A549 (cell line): Measurements from ENCODE around the gene FRMD1. TPM values are rescaled to one million over a fixed set of nuclear protein-coding genes. Genes with fewer than 3 reads are reported as not detected.

ENCODE experiments used
- ATAC-seq, 2 experiments: fragments of 200-7000 bp in 1 of 2; fragments of >200 bp in 1 of 2; cut with Nextera tagmentation in 1 of 2; cut with Tn5 transposase in 1 of 2; 3 replicates each; pipeline versions ENCODE4 v1.8.0 to v1.9.1; 2018 to 2020; ENCODE audit warnings: mild to moderate bottlenecking in 1 of 2, moderate library complexity in 1 of 2
- CTCF ChIA-PET: fragments of 300-600 bp; sonication (Branson Sonifier 250); formaldehyde crosslinking; extraction: SDS; loops from one replicate; lab custom pipeline; 2021; ENCODE audit warnings: antibody characterized with exemption, inconsistent platforms; lab: Yijun Ruan, JAX
- POLR2A ChIA-PET: fragments of 350-600 bp; formaldehyde crosslinking; extraction: SDS; loops from one replicate; lab custom pipeline; 2021; ENCODE audit warnings: antibody characterized with exemption, inconsistent platforms; lab: Yijun Ruan, JAX
- DNase-seq, 2 experiments: peaks; one replicate each; pipeline versions ENCODE4 v3.0.0 to v3.0.0-alpha.2; 2011 to 2016; ENCODE audit warnings: low read depth in 1 of 2, low spot score in 1 of 2
- FAIRE-seq: peaks from 2 replicates; lab custom pipeline; 2011; peaks lifted over from hg19 to GRCh38; lab: Jason Lieb, UNC
- H3K27ac ChIP-seq, 2 experiments: fragments of >200 bp; sonication (Bioruptor Twin); formaldehyde crosslinking; 3 replicates each; pipeline ENCODE4 v1.5.1; 2016 to 2017
- H3K4me1 ChIP-seq: fragments of >200 bp; sonication (Bioruptor Twin); formaldehyde crosslinking; 3 replicates; pipeline ENCODE4 v1.6.1; 2016
- H3K4me2 ChIP-seq: fragments of >200 bp; sonication (Bioruptor Twin); formaldehyde crosslinking; 3 replicates; pipeline ENCODE4 v1.6.1; 2016
- H3K4me3 ChIP-seq: fragments of >200 bp; sonication (Bioruptor Twin); formaldehyde crosslinking; 3 replicates; pipeline ENCODE4 v1.5.1; 2016
- H3K9me3 ChIP-seq: fragments of >200 bp; sonication (Bioruptor Twin); formaldehyde crosslinking; 3 replicates; pipeline ENCODE4 v1.6.1; 2016
- BCL3 ChIP-seq: fragments of >200 bp; sonication (Bioruptor Twin); formaldehyde crosslinking; IDR thresholded peaks from 3 replicates; pipeline ENCODE4 v1.6.1; 2016
- CTCF ChIP-seq: fragments of >200 bp; sonication (Bioruptor Twin); formaldehyde crosslinking; IDR thresholded peaks from 3 replicates; pipeline ENCODE4 v1.5.1; 2016
- E2F6 ChIP-seq: IDR thresholded peaks from 2 replicates; pipeline ENCODE4 v1.6.1; 2012; ENCODE audit warnings: low read depth, borderline replicate concordance
- EHMT2 ChIP-seq: fragments of 200-600 bp; sonication (generic); IDR thresholded peaks from 2 replicates; pipeline ENCODE4 v1.6.1; 2016; ENCODE audit warnings: antibody characterized with exemption, low read depth, mild to moderate bottlenecking, moderate library complexity
- EP300 ChIP-seq, 2 experiments: fragments of >200 bp; sonication (Bioruptor Twin); formaldehyde crosslinking; IDR thresholded peaks; 2 replicates in 1 of 2; 3 replicates in 1 of 2; pipeline ENCODE4 v1.6.1; 2016 to 2017
- GATA3 ChIP-seq: IDR thresholded peaks from 2 replicates; pipeline ENCODE4 v1.6.1; 2012; ENCODE audit warnings: borderline replicate concordance
- HDAC2 ChIP-seq: fragments of 200-600 bp; sonication (generic); IDR thresholded peaks from 2 replicates; pipeline ENCODE4 v1.6.1; 2016
- HEYL ChIP-seq: fragments of 250-450 bp; sonication (Bioruptor Pico); IDR thresholded peaks from 2 replicates; pipeline ENCODE4 v1.8.0; 2021; ENCODE audit warnings: mild to moderate bottlenecking, moderate library complexity
- HOXB5 ChIP-seq: fragments of 250-450 bp; sonication (Bioruptor Pico); IDR thresholded peaks from 2 replicates; pipeline ENCODE4 v1.5.0; 2020; ENCODE audit warnings: mild to moderate bottlenecking, moderate library complexity
- JUNB ChIP-seq: fragments of >200 bp; sonication (Bioruptor Twin); formaldehyde crosslinking; IDR thresholded peaks from 2 replicates; pipeline ENCODE4 v1.6.1; 2016
- KDM1A ChIP-seq: fragments of 200-600 bp; sonication (generic); IDR thresholded peaks from 2 replicates; pipeline ENCODE4 v1.6.1; 2016; ENCODE audit warnings: low read depth, mild to moderate bottlenecking
- MAFK ChIP-seq: fragments of 450-650 bp; IDR thresholded peaks from 2 replicates; pipeline ENCODE4 v1.6.1; 2014; ENCODE audit not compliant: partially characterized antibody
- RAD21 ChIP-seq, 2 experiments: fragments of >200 bp in 1 of 2; sonication (Bioruptor Twin) in 1 of 2; formaldehyde crosslinking in 1 of 2; IDR thresholded peaks in 1 of 2; conservative IDR thresholded peaks in 1 of 2; 2 replicates in 1 of 2; 3 replicates in 1 of 2; pipeline ENCODE4 v1.6.1; 2012 to 2018; ENCODE audit warnings: inconsistent platforms in 1 of 2
- RCOR1 ChIP-seq: fragments of 150-350 bp; IDR thresholded peaks from 2 replicates; pipeline ENCODE4 v1.6.1; 2014; ENCODE audit warnings: antibody characterized with exemption, low read length, low read depth
- RFX5 ChIP-seq: fragments of 450-650 bp; IDR thresholded peaks from 2 replicates; pipeline ENCODE4 v1.7.1; 2014; ENCODE audit warnings: antibody characterized with exemption, mild to moderate bottlenecking, moderate library complexity
- RNF2 ChIP-seq: fragments of 200-600 bp; sonication (generic); IDR thresholded peaks from 2 replicates; pipeline ENCODE4 v1.6.1; 2016; ENCODE audit warnings: low read depth, mild to moderate bottlenecking, antibody characterized with exemption, moderate library complexity, borderline replicate concordance
- USF2 ChIP-seq: fragments of 450-650 bp; IDR thresholded peaks from 2 replicates; pipeline ENCODE4 v1.6.1; 2014; ENCODE audit warnings: antibody characterized with exemption
- ZC3H11A ChIP-seq: fragments of 450-650 bp; IDR thresholded peaks from 2 replicates; pipeline ENCODE4 v1.6.1; 2014; ENCODE audit warnings: antibody characterized with exemption, mild to moderate bottlenecking
- ZSCAN20 ChIP-seq: fragments of 250-450 bp; sonication (Bioruptor Pico); IDR thresholded peaks from 2 replicates; pipeline ENCODE4 v1.8.0; 2022; ENCODE audit warnings: mild to moderate bottlenecking, moderate library complexity
- WGBS: methylation state at CpG from one replicate; pipeline ENCODE4 v1.1.6; 2017; ENCODE audit errors: missing lambda C conversion rate; 5-methylcytosine and 5-hydroxymethylcytosine counted together
- polyA plus RNA-seq, 4 experiments: library from polyadenylated mRNA; depleted of rRNA in 3 of 4; stranded (reverse); fragments of >200 nt; fragmentation: RNase III in 1 of 4; extraction: RNeasy Plus Mini Kit Qiagen cat#74134 plus additional on column Dnase treatment in 1 of 4; gene quantifications; 2 replicates in 3 of 4; 3 replicates in 1 of 4; pipeline ENCODE4 v1.2.3, GENCODE V29; 2011 to 2017
- TF ChIP-seq, protein P1 (sequence below): fragments of 250-450 bp; sonication (Bioruptor Pico); IDR thresholded peaks from 2 replicates; pipeline ENCODE4 v1.5.0; 2020; ENCODE audit warnings: low read depth, mild to moderate bottlenecking, moderate library complexity
- TF ChIP-seq, protein P2 (sequence below): fragments of >200 bp; sonication (Bioruptor Twin); formaldehyde crosslinking; IDR thresholded peaks from 2 replicates; pipeline ENCODE4 v1.6.1; 2016
- TF ChIP-seq, protein P3 (sequence below): fragments of 150-350 bp; IDR thresholded peaks from 2 replicates; pipeline ENCODE4 v1.6.1; 2014; ENCODE audit warnings: low read depth, mild to moderate bottlenecking, low read length

FRMD1 gene
- polyA plus RNA-seq, 2 of the 4 experiments (the other 2 are of a cell fraction), result not detected

- POLR2A ChIA-PET, result no interaction called here
- DNase-seq, result no peak
- TF ChIP-seq ZC3H11A (no peak), GATA3 (no peak), USF2 (no peak), RNF2 (no peak), KDM1A (no peak)
- TF ChIP-seq, protein P1, sequence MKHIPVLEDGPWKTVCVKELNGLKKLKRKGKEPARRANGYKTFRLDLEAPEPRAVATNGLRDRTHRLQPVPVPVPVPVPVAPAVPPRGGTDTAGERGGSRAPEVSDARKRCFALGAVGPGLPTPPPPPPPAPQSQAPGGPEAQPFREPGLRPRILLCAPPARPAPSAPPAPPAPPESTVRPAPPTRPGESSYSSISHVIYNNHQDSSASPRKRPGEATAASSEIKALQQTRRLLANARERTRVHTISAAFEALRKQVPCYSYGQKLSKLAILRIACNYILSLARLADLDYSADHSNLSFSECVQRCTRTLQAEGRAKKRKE (CRISPR knock-in tag), result no peak
- TF ChIP-seq, all 56 proteins: peak for 0
- H3K27ac ChIP-seq, result no peak overlapping the region
- ATAC-seq (no peak), FAIRE-seq (no peak)
- H3K4me2 ChIP-seq, result no peak overlapping the region
- WGBS, result 35% methylated on average over 7 of the region's 8 CpGs
- CTCF ChIA-PET, result interaction anchor here (1.4 kb wide), 1 partner anchor 10 kb away, joined by 4 read pairs; no protein-coding TSS in a partner anchor
- no peak overlapping the region for H3K4me3 ChIP-seq
- no peaks in the 10 kb centered on the region for H3K4me1 ChIP-seq
- no peaks in the 10 kb centered on the region for H3K9me3 ChIP-seq
Observed at GRCh38 chr6:168123165-168123911, 44.3 kb upstream of the FRMD1 start.

GRCh38 chr6:168122521-168122920 is 43.5 kb upstream of the FRMD1 start:
- no peak for ATAC-seq
- no peaks in the 10 kb centered on the region for H3K9me3 ChIP-seq
- no peak overlapping the region for H3K4me3 ChIP-seq
- no peak overlapping the region for H3K4me2 ChIP-seq
- H3K27ac ChIP-seq, result no peak overlapping the region
- FAIRE-seq, result no peak
- TF ChIP-seq, protein P2, sequence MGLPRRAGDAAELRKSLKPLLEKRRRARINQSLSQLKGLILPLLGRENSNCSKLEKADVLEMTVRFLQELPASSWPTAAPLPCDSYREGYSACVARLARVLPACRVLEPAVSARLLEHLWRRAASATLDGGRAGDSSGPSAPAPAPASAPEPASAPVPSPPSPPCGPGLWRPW, result no peak
- TF ChIP-seq EHMT2, result no peak
- TF ChIP-seq ZSCAN20 (CRISPR knock-in tag), result no peak
- TF ChIP-seq CTCF, result no peak
- TF ChIP-seq, protein P3, sequence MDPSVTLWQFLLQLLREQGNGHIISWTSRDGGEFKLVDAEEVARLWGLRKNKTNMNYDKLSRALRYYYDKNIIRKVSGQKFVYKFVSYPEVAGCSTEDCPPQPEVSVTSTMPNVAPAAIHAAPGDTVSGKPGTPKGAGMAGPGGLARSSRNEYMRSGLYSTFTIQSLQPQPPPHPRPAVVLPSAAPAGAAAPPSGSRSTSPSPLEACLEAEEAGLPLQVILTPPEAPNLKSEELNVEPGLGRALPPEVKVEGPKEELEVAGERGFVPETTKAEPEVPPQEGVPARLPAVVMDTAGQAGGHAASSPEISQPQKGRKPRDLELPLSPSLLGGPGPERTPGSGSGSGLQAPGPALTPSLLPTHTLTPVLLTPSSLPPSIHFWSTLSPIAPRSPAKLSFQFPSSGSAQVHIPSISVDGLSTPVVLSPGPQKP, result no peak
- no peak for TF ChIP-seq EP300 (IDR thresholded peaks at IDR 0.05)
- no peak for TF ChIP-seq HEYL (CRISPR knock-in tag)
- no peak for TF ChIP-seq MAFK
- no peak for TF ChIP-seq JUNB
- TF ChIP-seq BCL3, result no peak
- TF ChIP-seq RAD21 (conservative IDR thresholded peaks at IDR 0.05 in 1 of 2, IDR thresholded peaks at IDR 0.05 in 1 of 2), result no peak
- no peak for TF ChIP-seq RCOR1
- no peak for TF ChIP-seq RFX5
- TF ChIP-seq E2F6, result no peak
- no peak for TF ChIP-seq GATA3
- no peak for TF ChIP-seq HOXB5 (CRISPR knock-in tag)
- no peak for TF ChIP-seq HDAC2
- TF ChIP-seq, all 56 proteins: peak for 0
- DNase-seq, result no peak
- no peaks in the 10 kb centered on the region for H3K4me1 ChIP-seq
- 36% methylated on average over 9 of the region's 9 CpGs for WGBS
- ChIA-PET CTCF (interaction anchor here (1.4 kb wide), 1 partner anchor 10 kb away, joined by 4 read pairs; no protein-coding TSS in a partner anchor), POLR2A (no interaction called here)
